HepG2 (cell line): ENCODE data around the gene FCGBP.

ENCODE experiments used
- ATAD3A ChIP-seq: sonication (generic); formaldehyde crosslinking; IDR thresholded peaks from 2 replicates; pipeline ENCODE4 v1.4.0; 2020; ENCODE audit warnings: missing genetic modification reagents
- CTCF ChIP-seq: sonication (generic); formaldehyde crosslinking; IDR thresholded peaks from 2 replicates; pipeline ENCODE4 v1.5.0; 2020; ENCODE audit warnings: mild to moderate bottlenecking, missing genetic modification reagents, moderate library complexity
- MAX ChIP-seq: IDR thresholded peaks from 2 replicates; pipeline ENCODE4 v1.6.1; 2012; ENCODE audit warnings: inconsistent platforms
- PBX2 ChIP-seq: IDR thresholded peaks from 2 replicates; pipeline ENCODE4 v1.6.1; 2016; ENCODE audit warnings: control low read depth
- SMC3 ChIP-seq: IDR thresholded peaks from 2 replicates; pipeline ENCODE4 v1.6.1; 2011; ENCODE audit warnings: low read length, improper control_type of control experiment
- TEF ChIP-seq: sonication (generic); formaldehyde crosslinking; IDR thresholded peaks from 2 replicates; pipeline ENCODE4 v1.5.0; 2020; ENCODE audit warnings: missing genetic modification reagents
- TP53 ChIP-seq: sonication (generic); formaldehyde crosslinking; conservative IDR thresholded peaks from 2 replicates; pipeline ENCODE4 v1.4.0; 2020; ENCODE audit warnings: missing genetic modification reagents
- ZNF629 ChIP-seq: sonication (generic); formaldehyde crosslinking; conservative IDR thresholded peaks from 2 replicates; pipeline ENCODE4 v1.5.0; 2020; ENCODE audit warnings: missing genetic modification reagents
- ZNF703 ChIP-seq: sonication (generic); formaldehyde crosslinking; IDR thresholded peaks from 2 replicates; pipeline ENCODE4 v1.5.1; 2020; ENCODE audit warnings: missing genetic modification reagents, mild to moderate bottlenecking, moderate library complexity, borderline replicate concordance
- ZNF766 ChIP-seq: sonication (generic); formaldehyde crosslinking; IDR thresholded peaks from 2 replicates; pipeline ENCODE4 v1.5.0; 2020; ENCODE audit warnings: missing genetic modification reagents, borderline replicate concordance

GRCh38 chr19:39969681-39970424 is 35.4 kb upstream of the FCGBP start:
- TF ChIP-seq SMC3 (no peak), TP53 (no peak), ZNF766 (no peak), ZNF629 (CRISPR knock-in tag) (no peak), ZNF703 (CRISPR knock-in tag) (no peak), MAX (no peak), TEF (CRISPR knock-in tag) (no peak), ATAD3A (no peak), CTCF (CRISPR knock-in tag) (no peak), PBX2 (no peak)
